ENCODE measurements around the gene RTL10.

- TF ChIP-seq EZH2 (IDR thresholded peaks at IDR 0.05; ENCODE audit: borderline replicate concordance, insufficient read depth, low read depth, low read length, poor library complexity, severe bottlenecking) (no peak), CTCF (IDR thresholded peaks at IDR 0.05) (no peak)
These were observed 29.7 kb downstream of the RTL10 start for GRCh38 chr22:19824926-19825339.

All from B cell (primary cell).